ENCODE results near the gene CAMK4. TPM values are rescaled to one million over a fixed set of nuclear protein-coding genes. Genes with fewer than 3 reads are reported as not detected.
A peak's percentile ranks its signal among the peaks of the same experiment; 100 is the strongest.

CAMK4 gene
- total and polyA plus RNA-seq, 4 donors: 0.27 to 1.4 (median 1.2) TPM

GRCh38 chr5:111364992-111365391, 140.8 kb downstream of the CAMK4 start:
- Histone ChIP-seq H3K36me3 (ENCODE audit: control insufficient read depth in 4 of 4, insufficient read depth in 3 of 4, low read depth in 1 of 4, low read length in 3 of 4) (no peaks in the 10 kb centered on the region), H3K4me1 (ENCODE audit: control insufficient read depth in 4 of 4, insufficient read depth in 4 of 4, low read length in 3 of 4) (no peaks in the 10 kb centered on the region), H3K27ac (ENCODE audit: low read depth in 1 of 2, low read length in 2 of 2) (no peak overlapping the region), H3K27me3 (ENCODE audit: control insufficient read depth in 4 of 4, insufficient read depth in 4 of 4, low read length in 3 of 4) (no peaks in the 10 kb centered on the region), H3K9ac (ENCODE audit: low read depth in 1 of 2, low read length in 2 of 2) (no peak overlapping the region), H3K9me3 (ENCODE audit: control insufficient read depth in 4 of 4, low read length in 3 of 4) (no peaks in the 10 kb centered on the region), H3K4me3 (ENCODE audit: low read depth in 1 of 3, low read length in 3 of 3) (no peak overlapping the region)
- no peak for DNase-seq (ENCODE audit: low spot score)
- 71% methylated on average over 2 of the region's 2 CpGs for WGBS
- TF ChIP-seq ATF3 (IDR thresholded peaks at IDR 0.05): no peak
- TF ChIP-seq FOXA1 (IDR thresholded peaks at IDR 0.05): no peak
- no peak for TF ChIP-seq RAD21 (IDR thresholded peaks at IDR 0.05)
- TF ChIP-seq MAX (IDR thresholded peaks at IDR 0.05): no peak
- no peak for TF ChIP-seq HNF4A (conservative IDR thresholded peaks at IDR 0.05)
- TF ChIP-seq RXRA (IDR thresholded peaks at IDR 0.05): no peak
- TF ChIP-seq REST (IDR thresholded peaks at IDR 0.05): peak; percentile 94
- no peak for TF ChIP-seq NR2F2 (IDR thresholded peaks at IDR 0.05)
- no peak for TF ChIP-seq YY1 (IDR thresholded peaks at IDR 0.05)

GRCh38 chr5:111366388-111366787, 142.2 kb downstream of the CAMK4 start:
- H3K27me3 ChIP-seq (ENCODE audit: control insufficient read depth in 4 of 4, insufficient read depth in 4 of 4, low read length in 3 of 4): no peaks in the 10 kb centered on the region
- TF ChIP-seq GABPA (IDR thresholded peaks at IDR 0.05 in 1 of 2, conservative IDR thresholded peaks at IDR 0.05 in 1 of 2) (no peak), NR2F2 (IDR thresholded peaks at IDR 0.05) (no peak), EGR1 (IDR thresholded peaks at IDR 0.05; ENCODE audit: low read depth in 2 of 2) (no peak), RXRA (IDR thresholded peaks at IDR 0.05) (no peak), ATF3 (IDR thresholded peaks at IDR 0.05) (no peak), JUND (IDR thresholded peaks at IDR 0.05) (no peak), MAX (IDR thresholded peaks at IDR 0.05) (no peak), CTCF (IDR thresholded peaks at IDR 0.05; ENCODE audit: low read depth, low read length, missing input control) (no peak), YY1 (IDR thresholded peaks at IDR 0.05) (no peak), HNF4G (IDR thresholded peaks at IDR 0.05) (no peak), FOXA2 (IDR thresholded peaks at IDR 0.05) (no peak), HNF4A (conservative IDR thresholded peaks at IDR 0.05) (no peak)
- H3K4me1 ChIP-seq (ENCODE audit: control insufficient read depth in 4 of 4, insufficient read depth in 4 of 4, low read length in 3 of 4): no peaks in the 10 kb centered on the region
- no peaks in the 10 kb centered on the region for H3K36me3 ChIP-seq (ENCODE audit: control insufficient read depth in 4 of 4, insufficient read depth in 3 of 4, low read depth in 1 of 4, low read length in 3 of 4)
- no peaks in the 10 kb centered on the region for H3K9me3 ChIP-seq (ENCODE audit: control insufficient read depth in 4 of 4, low read length in 3 of 4)
- H3K9ac ChIP-seq (ENCODE audit: low read depth in 1 of 2, low read length in 2 of 2): no peak overlapping the region
- H3K27ac ChIP-seq (ENCODE audit: low read depth in 1 of 2, low read length in 2 of 2): no peak overlapping the region
- DNase-seq (ENCODE audit: low spot score): no peak
- no peak overlapping the region for H3K4me3 ChIP-seq (ENCODE audit: low read depth in 1 of 3, low read length in 3 of 3)
